OCI-LY1 (cell line): ENCODE results near the gene EML4.

Source experiments
- EZH2 ChIP-seq: fragments of 200-600 bp; sonication (generic), shearing (Covaris generic); IDR thresholded peaks from 2 replicates; pipeline ENCODE4 v1.8.0; 2017; ENCODE audit warnings: borderline replicate concordance, mixed run types, mild to moderate bottlenecking, antibody characterized with exemption, low read length, moderate library complexity, mixed read lengths
- TF ChIP-seq, protein P1 (sequence below): fragments of 200-600 bp; sonication (generic), shearing (Covaris generic); IDR thresholded peaks from 2 replicates; pipeline ENCODE4 v1.5.1; 2017; ENCODE audit warnings: mild to moderate bottlenecking, antibody characterized with exemption, low read length, moderate library complexity, mixed read lengths

DNA sequence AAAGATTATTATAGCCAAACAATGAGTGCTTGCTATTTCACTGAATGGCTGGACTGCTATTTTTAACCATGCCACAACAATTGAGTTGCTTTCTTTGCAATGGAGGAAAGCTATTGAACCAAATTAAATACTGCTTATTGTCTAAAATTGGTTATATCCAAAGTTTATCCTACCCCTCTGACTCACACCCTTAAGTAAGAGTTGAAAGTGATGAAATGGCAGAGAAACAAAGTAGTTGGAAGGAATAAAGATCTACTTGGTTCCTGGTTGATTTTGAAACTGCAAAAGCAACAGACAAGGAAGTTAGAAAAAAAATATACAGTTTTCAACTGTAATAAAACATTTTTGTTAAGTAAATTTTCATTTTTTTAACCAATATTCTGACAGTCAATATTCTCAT lies 47.5 kb downstream of the EML4 start:
- TF ChIP-seq, protein P1, sequence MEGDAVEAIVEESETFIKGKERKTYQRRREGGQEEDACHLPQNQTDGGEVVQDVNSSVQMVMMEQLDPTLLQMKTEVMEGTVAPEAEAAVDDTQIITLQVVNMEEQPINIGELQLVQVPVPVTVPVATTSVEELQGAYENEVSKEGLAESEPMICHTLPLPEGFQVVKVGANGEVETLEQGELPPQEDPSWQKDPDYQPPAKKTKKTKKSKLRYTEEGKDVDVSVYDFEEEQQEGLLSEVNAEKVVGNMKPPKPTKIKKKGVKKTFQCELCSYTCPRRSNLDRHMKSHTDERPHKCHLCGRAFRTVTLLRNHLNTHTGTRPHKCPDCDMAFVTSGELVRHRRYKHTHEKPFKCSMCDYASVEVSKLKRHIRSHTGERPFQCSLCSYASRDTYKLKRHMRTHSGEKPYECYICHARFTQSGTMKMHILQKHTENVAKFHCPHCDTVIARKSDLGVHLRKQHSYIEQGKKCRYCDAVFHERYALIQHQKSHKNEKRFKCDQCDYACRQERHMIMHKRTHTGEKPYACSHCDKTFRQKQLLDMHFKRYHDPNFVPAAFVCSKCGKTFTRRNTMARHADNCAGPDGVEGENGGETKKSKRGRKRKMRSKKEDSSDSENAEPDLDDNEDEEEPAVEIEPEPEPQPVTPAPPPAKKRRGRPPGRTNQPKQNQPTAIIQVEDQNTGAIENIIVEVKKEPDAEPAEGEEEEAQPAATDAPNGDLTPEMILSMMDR: no peak
- no peak for TF ChIP-seq EZH2
